ENCODE measurements around the gene RSRC1.

DNA sequence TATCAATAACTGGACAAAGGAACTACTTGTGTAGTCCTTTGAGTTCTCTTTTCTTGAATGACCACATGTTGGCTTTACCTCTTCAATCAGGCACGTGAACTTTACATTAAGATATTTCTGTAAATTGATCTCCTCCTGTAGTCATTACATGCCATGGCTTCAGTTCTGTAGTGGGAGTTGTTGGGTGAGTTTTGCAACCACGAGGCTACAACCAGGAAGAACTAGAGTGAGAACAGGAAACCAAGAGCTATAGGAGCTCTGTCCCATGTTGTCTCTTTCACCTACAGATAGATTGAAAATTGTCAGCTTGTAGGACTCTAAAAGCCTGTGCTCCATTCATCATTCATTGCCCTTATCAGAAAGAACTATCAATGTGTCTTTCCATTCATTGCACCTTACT lies 2.0 kb downstream of the RSRC1 start:
- TF ChIP-seq MAFK (IDR thresholded peaks at IDR 0.05; ENCODE audit: low read depth, low read length) (no peak), ZNF274 (IDR thresholded peaks at IDR 0.05; ENCODE audit: borderline replicate concordance, extremely low read depth, low read length) (no peak), CEBPB (IDR thresholded peaks at IDR 0.05; ENCODE audit: low read depth, low read length) (no peak), CBX8 (IDR thresholded peaks at IDR 0.05; ENCODE audit: borderline replicate concordance, low read depth, low read length) (no peak), SUZ12 (IDR thresholded peaks at IDR 0.05; ENCODE audit: low read length) (no peak), POLR2A (IDR thresholded peaks at IDR 0.05; ENCODE audit: control extremely low read depth in 1 of 2, low read depth in 2 of 2, low read length in 2 of 2) (no peak), EZH2 (IDR thresholded peaks at IDR 0.05; ENCODE audit: low read depth, low read length, severe bottlenecking) (no peak), NRF1 (IDR thresholded peaks at IDR 0.05; ENCODE audit: low read depth, low read length) (no peak)
- TF ChIP-seq, protein P1, sequence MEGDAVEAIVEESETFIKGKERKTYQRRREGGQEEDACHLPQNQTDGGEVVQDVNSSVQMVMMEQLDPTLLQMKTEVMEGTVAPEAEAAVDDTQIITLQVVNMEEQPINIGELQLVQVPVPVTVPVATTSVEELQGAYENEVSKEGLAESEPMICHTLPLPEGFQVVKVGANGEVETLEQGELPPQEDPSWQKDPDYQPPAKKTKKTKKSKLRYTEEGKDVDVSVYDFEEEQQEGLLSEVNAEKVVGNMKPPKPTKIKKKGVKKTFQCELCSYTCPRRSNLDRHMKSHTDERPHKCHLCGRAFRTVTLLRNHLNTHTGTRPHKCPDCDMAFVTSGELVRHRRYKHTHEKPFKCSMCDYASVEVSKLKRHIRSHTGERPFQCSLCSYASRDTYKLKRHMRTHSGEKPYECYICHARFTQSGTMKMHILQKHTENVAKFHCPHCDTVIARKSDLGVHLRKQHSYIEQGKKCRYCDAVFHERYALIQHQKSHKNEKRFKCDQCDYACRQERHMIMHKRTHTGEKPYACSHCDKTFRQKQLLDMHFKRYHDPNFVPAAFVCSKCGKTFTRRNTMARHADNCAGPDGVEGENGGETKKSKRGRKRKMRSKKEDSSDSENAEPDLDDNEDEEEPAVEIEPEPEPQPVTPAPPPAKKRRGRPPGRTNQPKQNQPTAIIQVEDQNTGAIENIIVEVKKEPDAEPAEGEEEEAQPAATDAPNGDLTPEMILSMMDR (IDR thresholded peaks at IDR 0.05; ENCODE audit: control extremely low read depth in 1 of 3, insufficient read depth in 1 of 3, low read depth in 1 of 3, low read length in 3 of 3): no peak

Measured in H1 (cell line).